ENCODE data around the gene LRRC27.
"Not testable (repeated sequence)": the region's sequence is repeated elsewhere in the genome, so short reads cannot be mapped to it uniquely, and the experiment has no call there.

The LRRC27 gene

DNA sequence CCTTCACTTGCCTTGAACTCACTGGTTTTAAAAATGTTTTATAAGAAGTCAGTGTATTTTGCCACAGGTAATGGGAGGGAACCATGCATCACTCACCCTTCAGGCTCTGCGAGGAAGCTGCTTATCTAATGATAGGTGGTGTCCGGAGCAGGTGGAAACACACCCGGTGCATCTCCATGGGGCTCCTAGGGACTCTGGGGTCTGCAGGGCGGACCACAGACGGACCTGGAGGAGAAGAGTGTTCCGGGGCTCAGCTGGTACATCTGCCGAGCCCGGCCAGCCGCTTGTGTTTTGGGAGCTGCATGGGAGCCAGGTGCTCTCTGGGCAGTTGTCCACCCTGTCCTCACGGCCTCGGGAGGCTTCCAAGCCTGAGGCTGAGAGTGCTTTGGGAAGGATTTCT, 7.3 kb downstream of the LRRC27 start:
- DNase-seq, result no peak

DNA sequence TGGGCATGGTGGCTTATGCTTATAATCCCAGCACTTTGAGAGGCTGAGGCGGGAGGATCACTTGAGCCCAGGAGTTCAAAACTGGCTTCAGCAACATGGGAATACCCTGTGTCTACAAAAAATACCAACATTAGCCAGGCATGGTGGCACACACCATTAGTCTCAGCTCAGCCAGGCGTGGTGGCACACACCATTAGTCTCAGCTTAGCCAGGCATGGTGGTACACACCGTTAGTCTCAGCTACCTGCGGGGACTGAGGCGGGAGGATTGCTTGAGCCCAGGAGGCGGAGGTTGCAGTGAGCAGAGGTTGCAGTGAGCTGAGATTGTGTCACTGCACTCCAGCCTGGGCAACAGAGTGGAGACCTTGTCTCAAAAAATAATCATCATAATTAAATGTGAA, 9.0 kb downstream of the LRRC27 start:
- DNase-seq, result no peak

DNA sequence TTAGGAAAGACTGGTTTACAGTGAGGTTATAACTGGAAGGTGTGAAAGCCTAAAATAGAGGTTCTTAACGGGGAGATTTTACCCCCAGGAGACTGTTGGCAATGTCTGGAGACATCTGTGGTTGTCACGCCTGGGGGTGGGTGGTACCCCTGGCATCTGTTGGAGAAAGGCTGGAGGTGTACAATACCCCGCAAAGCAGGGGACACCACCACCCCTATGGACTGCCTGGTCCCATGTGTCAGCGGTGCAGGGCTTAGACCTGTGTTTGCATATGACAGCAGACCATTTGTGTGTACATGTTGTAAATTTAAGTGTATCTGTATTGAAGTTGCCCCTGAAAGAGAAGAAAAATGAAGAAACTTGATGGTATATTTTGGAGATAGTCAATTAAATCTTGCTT, 9.8 kb downstream of the LRRC27 start:
- DNase-seq, result no peak

- DNase-seq, result no peak
Measured at GRCh38 chr10:132342553-132342952, 10.6 kb downstream of the LRRC27 start.

DNA sequence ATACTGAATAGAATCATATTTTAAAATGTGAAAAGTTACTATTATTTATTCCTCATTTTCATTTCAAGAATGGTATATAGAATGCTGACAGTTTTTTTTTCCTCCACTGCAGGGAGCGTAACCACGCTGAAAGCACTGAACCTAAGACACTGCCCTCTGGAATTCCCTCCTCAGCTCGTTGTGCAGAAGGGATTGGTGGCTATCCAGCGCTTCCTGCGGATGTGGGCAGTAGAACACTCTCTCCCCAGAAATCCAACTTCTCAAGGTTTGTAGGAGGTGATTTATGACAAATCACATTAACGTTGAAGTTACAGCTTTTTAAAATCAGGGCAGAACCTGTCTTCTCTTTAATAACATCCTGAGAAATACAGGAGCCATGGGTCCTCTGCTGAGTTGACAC, 12.4 kb downstream of the LRRC27 start:
- no peak for DNase-seq

DNA sequence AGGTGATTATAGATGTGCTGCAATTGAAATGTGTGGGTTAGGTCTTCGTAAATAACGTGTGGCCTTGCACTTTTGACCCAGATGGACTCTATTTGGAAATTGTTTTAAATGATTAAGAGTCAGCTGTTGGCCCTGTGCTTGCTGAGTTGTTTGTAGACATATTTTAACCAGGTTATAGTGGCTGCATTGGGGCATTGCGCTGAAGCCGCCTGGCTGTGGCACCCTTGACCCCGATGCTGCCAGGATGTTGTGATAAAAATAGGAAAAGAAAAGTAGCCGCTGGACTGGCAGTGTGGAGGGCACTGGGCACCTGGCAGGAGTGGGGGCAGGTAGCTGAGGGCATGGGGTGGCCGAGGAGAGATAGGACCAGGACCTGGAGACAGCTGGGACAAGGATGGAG, 13.4 kb downstream of the LRRC27 start:
- no peak for DNase-seq

- DNase-seq, result no peak
Measured at GRCh38 chr10:132346806-132347205, 14.8 kb downstream of the LRRC27 start.

GRCh38 chr10:132347211-132347930, 15.4 kb downstream of the LRRC27 start:
- no peak for DNase-seq

GRCh38 chr10:132347931-132348267, 15.9 kb downstream of the LRRC27 start:
- no peak for DNase-seq

DNA sequence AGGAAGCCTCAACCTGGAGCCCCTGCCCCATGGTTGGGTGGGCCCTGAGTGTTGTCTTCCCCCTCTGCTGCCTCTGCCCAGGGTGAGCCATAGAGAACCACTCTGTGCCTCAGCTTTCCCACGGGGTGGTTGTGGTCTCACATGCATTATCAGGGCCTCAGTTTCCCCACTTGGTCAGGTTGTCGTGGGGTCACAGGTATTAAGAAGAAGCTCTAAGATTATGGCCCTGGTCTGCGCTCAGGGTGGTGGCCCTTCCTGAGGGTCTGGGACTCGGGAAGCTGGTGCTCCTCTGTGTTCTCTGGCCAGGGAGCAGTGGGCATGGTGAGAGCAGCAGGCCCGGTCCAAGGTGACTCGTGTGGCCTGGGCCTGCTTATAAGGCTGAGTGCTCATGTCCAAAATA, 17.8 kb downstream of the LRRC27 start:
- DNase-seq, result no peak

GRCh38 chr10:132350391-132350790, 18.4 kb downstream of the LRRC27 start:
- no peak for DNase-seq

DNA sequence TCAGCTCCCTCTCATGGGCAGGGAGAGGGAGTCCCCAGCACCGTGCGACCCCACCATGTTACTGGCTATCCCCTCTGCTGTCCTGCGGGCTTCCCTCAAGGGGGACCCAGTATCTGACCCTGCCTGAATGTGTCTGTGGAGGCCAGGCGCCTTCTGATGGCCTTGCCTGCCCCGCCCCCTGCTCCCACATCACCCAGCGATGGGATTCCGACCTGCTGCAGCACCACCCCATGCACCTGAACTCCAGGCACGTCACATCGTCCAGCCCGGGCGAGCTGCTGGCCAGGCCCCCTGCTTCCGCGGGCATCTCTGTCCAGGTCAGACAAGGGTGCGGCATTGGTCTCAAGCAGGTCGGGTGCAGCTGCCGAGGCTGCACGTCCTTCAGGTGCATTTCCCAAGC, 19.0 kb downstream of the LRRC27 start:
- DNase-seq, result no peak

GRCh38 chr10:132351611-132352010, 19.6 kb downstream of the LRRC27 start:
- no peak for DNase-seq

- not testable (repeated sequence) for DNase-seq
Measured at GRCh38 chr10:132352462-132353308, 20.7 kb downstream of the LRRC27 start.

DNA sequence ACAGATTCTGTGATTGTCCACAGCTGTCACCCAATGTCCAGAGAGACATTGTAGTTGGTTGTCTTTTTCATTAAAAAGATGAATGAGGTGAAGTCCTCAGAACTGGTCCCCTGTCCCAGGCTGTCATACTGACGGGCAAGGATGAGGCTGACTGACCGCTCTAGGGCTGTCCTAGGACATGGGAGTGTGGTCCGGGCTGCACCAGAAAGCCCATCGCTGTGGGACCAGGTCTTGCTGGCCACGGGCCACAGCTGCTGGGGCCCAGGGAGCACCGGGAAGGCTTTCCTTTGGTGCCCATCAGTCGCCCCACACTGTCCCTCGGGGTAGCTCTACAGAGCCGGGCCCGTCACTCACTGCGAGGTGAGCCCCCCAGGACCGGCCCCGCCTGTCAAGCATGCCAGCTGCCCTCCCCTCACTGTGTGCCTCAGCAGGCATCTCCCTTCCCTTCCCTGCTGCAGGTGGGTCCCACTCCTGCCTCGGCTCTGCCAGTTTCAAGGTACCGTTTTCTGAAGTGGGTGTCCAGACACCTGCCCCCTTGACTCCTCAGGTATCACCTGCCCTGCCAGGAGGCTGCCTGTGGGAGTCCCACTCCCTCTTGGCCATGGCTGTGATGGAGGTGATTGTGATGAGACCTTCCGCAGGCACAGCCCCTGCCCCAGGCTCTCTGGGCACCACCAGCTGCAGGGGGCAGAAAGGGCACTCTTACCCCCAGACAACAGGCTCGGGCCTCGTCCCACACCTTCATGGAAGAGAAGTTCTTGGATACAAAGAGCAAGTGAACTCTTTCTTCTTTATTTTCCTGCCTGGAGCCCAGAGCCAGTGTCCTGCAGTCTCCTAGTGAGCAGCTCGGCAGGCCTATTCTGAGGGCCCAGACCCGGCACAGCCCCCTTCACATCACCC, 21.7 kb downstream of the LRRC27 start:
- DNase-seq, result no peak

- DNase-seq, result no peak
Measured at GRCh38 chr10:132354356-132355094, 22.5 kb downstream of the LRRC27 start.

DNA sequence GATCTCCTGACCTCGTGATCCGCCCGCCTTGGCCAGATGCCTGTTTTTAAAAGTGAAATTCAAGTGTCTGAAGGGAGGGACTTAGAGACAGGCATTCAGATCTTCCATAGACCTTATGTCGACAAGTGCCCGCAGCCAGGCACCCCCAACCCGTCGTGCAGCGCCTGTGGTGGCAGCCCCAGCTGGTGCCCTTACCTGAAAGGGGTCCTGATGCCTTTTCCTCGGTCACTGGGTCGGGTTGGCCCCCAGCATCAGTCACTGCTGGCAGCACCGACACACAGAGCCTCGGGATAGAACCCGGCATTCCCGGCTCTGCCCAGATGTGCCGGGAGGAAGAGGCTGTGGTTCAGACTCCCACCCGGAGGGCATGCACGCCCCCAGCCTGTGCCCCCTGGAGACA, 23.3 kb downstream of the LRRC27 start:
- DNase-seq, result no peak

DNA sequence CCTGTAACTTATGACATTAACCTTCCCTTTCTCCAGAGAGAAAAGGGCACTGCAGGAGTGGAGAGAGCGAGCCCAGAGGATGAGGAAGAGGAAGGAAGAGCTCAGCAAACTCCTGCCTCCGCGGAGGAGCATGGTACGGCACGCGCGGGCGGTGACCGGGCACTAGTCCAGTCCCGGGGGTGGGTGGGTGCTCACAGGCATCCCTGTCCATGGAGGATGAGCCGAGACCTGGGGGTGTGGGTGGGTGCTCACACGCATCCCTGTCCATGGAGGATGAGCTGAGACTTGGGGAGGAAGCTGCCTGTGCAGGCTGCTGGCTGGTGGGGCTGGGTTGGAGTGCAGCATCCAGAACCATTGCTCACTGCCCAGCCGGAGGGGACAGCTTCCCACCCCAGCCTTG, 23.8 kb downstream of the LRRC27 start:
- no peak for DNase-seq

GRCh38 chr10:132356621-132357195, 24.7 kb downstream of the LRRC27 start:
- DNase-seq, result no peak

DNA sequence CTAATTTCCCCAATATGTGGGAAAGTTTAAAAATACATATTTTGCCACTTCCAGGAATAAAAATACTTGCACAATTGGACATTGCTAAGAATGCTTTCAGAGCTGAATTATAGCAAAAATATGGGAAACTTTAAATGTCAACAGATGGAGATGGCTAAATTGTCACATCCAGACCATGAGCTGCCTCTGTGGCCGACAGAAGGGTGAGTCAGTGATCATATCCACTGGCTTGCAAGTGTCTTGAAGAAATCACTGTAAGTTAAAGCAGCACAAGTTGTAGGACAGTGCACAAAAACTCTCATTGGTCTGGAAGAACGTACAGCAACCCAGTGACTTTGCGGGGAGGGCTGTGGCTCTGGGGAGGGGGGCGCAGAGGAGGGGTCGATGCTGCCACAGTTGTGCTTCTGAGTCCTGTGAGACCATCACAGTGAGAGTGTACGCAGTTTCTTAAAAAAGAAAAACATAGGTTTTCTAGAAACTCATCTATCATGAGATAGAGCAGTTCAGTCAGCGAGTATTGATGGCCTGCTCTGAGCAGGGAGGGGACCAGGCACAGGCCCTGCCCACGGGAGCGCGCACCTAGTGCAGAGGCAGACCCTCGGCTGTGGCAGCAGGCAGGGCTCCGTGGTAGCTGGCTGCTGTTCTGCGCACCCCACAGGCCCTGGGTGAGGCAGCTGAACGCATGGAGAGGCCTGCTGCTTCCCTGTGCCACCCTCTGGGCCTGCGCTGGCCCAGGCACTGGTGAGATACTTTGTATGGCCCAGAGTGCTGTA, 25.5 kb downstream of the LRRC27 start:
- DNase-seq, result no peak

DNA sequence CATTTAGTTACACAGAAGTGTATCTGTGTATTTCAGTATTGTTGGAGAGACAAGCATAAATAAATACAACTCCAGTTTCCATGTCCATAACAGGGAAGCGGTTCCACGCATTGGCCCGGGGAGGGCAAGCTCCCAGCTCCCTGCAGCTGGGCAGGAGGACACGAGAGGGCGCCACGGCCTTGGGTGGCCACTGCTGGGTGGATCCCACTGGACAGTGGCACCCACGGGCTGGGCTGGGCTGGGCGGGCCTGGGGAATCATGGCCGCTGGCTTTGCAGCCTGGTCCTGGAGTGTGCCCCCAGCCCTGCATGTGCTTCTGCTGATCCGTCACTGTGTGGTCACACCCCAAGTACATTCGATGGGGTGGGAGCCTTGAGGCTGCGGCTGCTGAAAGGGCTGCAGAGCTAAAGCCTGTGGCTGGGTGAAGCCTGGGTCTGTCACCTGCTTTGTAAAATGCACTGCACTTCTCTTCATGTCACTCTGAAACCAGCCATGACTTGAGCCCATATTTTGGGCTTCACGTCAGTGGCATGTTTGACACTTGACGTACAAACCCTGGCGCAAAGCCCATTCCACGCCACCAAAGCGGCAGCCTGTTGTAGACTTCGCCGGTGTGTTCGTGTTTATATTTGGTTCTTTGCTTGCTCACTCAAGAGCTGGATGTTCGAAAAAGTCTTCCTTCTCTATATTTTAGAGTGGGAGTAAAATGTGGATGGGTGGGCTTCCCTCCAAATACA, 27.5 kb downstream of the LRRC27 start:
- no peak for DNase-seq
